GM23338 (cell line): ENCODE data around the gene RAPGEF5. TPM values are rescaled to one million over a fixed set of nuclear protein-coding genes. Genes with fewer than 3 reads are reported as not detected.

ENCODE experiments used
- ATAC-seq: fragments of 200-7000 bp; cut with Tn5 transposase; 3 replicates; pipeline ENCODE4 v1.9.1; 2020
- DNase-seq: peaks from one replicate; pipeline ENCODE4 v3.0.0-alpha.2; 2015; ENCODE audit warnings: low spot score
- H2AFZ ChIP-seq: fragments of 200-600 bp; sonication (generic); 2 replicates; pipeline ENCODE4 v1.8.0; 2016; ENCODE audit warnings: antibody characterized with exemption, mild to moderate bottlenecking, moderate library complexity
- H3F3A ChIP-seq: fragments of 200-600 bp; sonication (generic); replicated peaks from 2 replicates; pipeline ENCODE4 v1.8.0; 2017; ENCODE audit warnings: antibody characterized with exemption, mixed run types, low read depth
- H3K27ac ChIP-seq: fragments of 200-600 bp; sonication (generic); 2 replicates; pipeline ENCODE4 v1.6.1; 2016; ENCODE audit warnings: low read depth
- H3K27me3 ChIP-seq: fragments of 200-600 bp; sonication (generic); 2 replicates; pipeline ENCODE4 v1.8.0; 2016; ENCODE audit warnings: mild to moderate bottlenecking, mixed run types, moderate library complexity; ENCODE audit not compliant: insufficient read depth
- H3K36me3 ChIP-seq: fragments of 200-600 bp; sonication (generic); 2 replicates; pipeline ENCODE4 v1.8.0; 2016; ENCODE audit warnings: mild to moderate bottlenecking; ENCODE audit not compliant: insufficient read depth
- H3K4me1 ChIP-seq: fragments of 200-600 bp; sonication (generic); 2 replicates; pipeline ENCODE4 v1.8.0; 2016; ENCODE audit warnings: mild to moderate bottlenecking, moderate library complexity; ENCODE audit not compliant: insufficient read depth
- H3K4me2 ChIP-seq: fragments of 200-600 bp; sonication (generic); 2 replicates; pipeline ENCODE4 v1.7.1; 2017; ENCODE audit warnings: mixed run types
- H3K4me3 ChIP-seq: fragments of 200-600 bp; sonication (generic); 2 replicates; pipeline ENCODE4 v1.6.1; 2016; ENCODE audit warnings: mixed run types
- H3K79me2 ChIP-seq: fragments of 200-600 bp; sonication (generic); replicated peaks from 2 replicates; pipeline ENCODE4 v1.8.0; 2017; ENCODE audit warnings: mild to moderate bottlenecking; ENCODE audit not compliant: insufficient read depth
- H3K9me2 ChIP-seq: fragments of 200-600 bp; sonication (generic); 2 replicates; pipeline ENCODE4 v1.8.0; 2017; ENCODE audit not compliant: insufficient read depth
- H4K20me1 ChIP-seq: fragments of 200-600 bp; sonication (generic); replicated peaks from 2 replicates; pipeline ENCODE4 v1.8.0; 2017; ENCODE audit warnings: mild to moderate bottlenecking; ENCODE audit not compliant: insufficient read depth
- H3K27ac Mint-ChIP-seq: 2 replicates; pipeline ENCODE4 v1.8.0; 2020; ENCODE audit warnings: inconsistent platforms, mild to moderate bottlenecking, moderate library complexity, mixed read lengths
- H3K27me3 Mint-ChIP-seq: 3 replicates; pipeline ENCODE4 v1.8.0; 2022; ENCODE audit warnings: low read depth, mild to moderate bottlenecking, moderate library complexity, mixed read lengths, inconsistent platforms; ENCODE audit not compliant: insufficient read depth, poor library complexity
- H3K36me3 Mint-ChIP-seq: 3 replicates; pipeline ENCODE4 v1.8.0; 2021; ENCODE audit warnings: low read depth, mild to moderate bottlenecking, inconsistent platforms, moderate library complexity, mixed read lengths
- H3K4me1 Mint-ChIP-seq: 3 replicates; pipeline ENCODE4 v1.8.0; 2020; ENCODE audit warnings: mild to moderate bottlenecking, inconsistent platforms, mixed read lengths
- H3K4me3 Mint-ChIP-seq: 3 replicates; pipeline ENCODE4 v1.8.0; 2021; ENCODE audit warnings: moderate library complexity, mild to moderate bottlenecking, inconsistent platforms, mixed read lengths
- H3K9me3 Mint-ChIP-seq: 3 replicates; pipeline ENCODE4 v1.8.0; 2020; ENCODE audit warnings: moderate library complexity, mild to moderate bottlenecking, inconsistent platforms, mixed read lengths
- CREB1 ChIP-seq: fragments of 250-450 bp; sonication (Bioruptor Pico); IDR thresholded peaks from 2 replicates; pipeline ENCODE4 v1.5.0; 2020; ENCODE audit warnings: low read depth, mild to moderate bottlenecking, moderate library complexity
- EZH2 ChIP-seq: fragments of 200-600 bp; sonication (generic); IDR thresholded peaks from one replicate; pipeline ENCODE4 v1.8.0; 2017; ENCODE audit warnings: antibody characterized with exemption, mild to moderate bottlenecking, low read depth; ENCODE audit not compliant: unreplicated experiment
- EZH2phosphoT487 ChIP-seq: fragments of 200-600 bp; sonication (generic); IDR thresholded peaks from one replicate; pipeline ENCODE4 v1.8.1; 2018; ENCODE audit warnings: antibody characterized with exemption; ENCODE audit not compliant: unreplicated experiment
- JUNB ChIP-seq: IDR thresholded peaks from one replicate; pipeline ENCODE4 v1.6.1; 2016; ENCODE audit warnings: antibody characterized with exemption; ENCODE audit not compliant: unreplicated experiment
- NANOG ChIP-seq: IDR thresholded peaks from 2 replicates; pipeline ENCODE4 v1.6.1; 2016; ENCODE audit warnings: antibody characterized with exemption, borderline replicate concordance
- POLR2AphosphoS5 ChIP-seq: IDR thresholded peaks from 2 replicates; pipeline ENCODE4 v1.6.1; 2016; ENCODE audit warnings: antibody characterized with exemption, low read depth
- STAT1 ChIP-seq: IDR thresholded peaks from one replicate; pipeline ENCODE4 v1.6.1; 2016; ENCODE audit warnings: antibody characterized with exemption; ENCODE audit not compliant: unreplicated experiment
- ZNF114 ChIP-seq: fragments of 250-450 bp; sonication (Bioruptor Pico); IDR thresholded peaks from 2 replicates; pipeline ENCODE4 v1.5.0; 2020; ENCODE audit warnings: mild to moderate bottlenecking, moderate library complexity
- ZNF331 ChIP-seq: fragments of 250-450 bp; sonication (Bioruptor Pico); IDR thresholded peaks from 2 replicates; pipeline ENCODE4 v1.5.0; 2020; ENCODE audit warnings: low read depth, mild to moderate bottlenecking, moderate library complexity
- polyA plus RNA-seq: library from polyadenylated mRNA; unstranded; fragments of >200 nt; fragmentation: Nextera tagmentation; extraction: Ambion mirVana; gene quantifications from 2 replicates; pipeline ENCODE4 v1.2.1, GENCODE V29; 2016
- total RNA-seq: library from RNA; depleted of rRNA; stranded (reverse); fragments of >200 nt; shearing (Covaris generic); gene quantifications from 2 replicates; pipeline ENCODE4 v1.2.3, GENCODE V29; 2014
- TF ChIP-seq, protein P1 (sequence below): fragments of 250-450 bp; sonication (Bioruptor Pico); IDR thresholded peaks from 2 replicates; pipeline ENCODE4 v1.5.0; 2020; ENCODE audit warnings: mild to moderate bottlenecking, moderate library complexity
- TF ChIP-seq, protein P2 (sequence below): IDR thresholded peaks from one replicate; pipeline ENCODE4 v1.6.1; 2018; ENCODE audit warnings: antibody characterized with exemption; ENCODE audit not compliant: unreplicated experiment
- TF ChIP-seq, protein P3 (sequence below), 2 experiments: fragments of 200-600 bp in 1 of 2; sonication (generic) in 1 of 2; conservative IDR thresholded peaks; 2 replicates each; pipeline versions ENCODE4 v1.5.1 to v1.6.1; 2016 to 2017; ENCODE audit warnings: antibody characterized with exemption in 2 of 2, low read depth in 2 of 2, mild to moderate bottlenecking in 2 of 2, moderate library complexity in 1 of 2
- TF ChIP-seq, protein P4 (sequence below): IDR thresholded peaks from 2 replicates; pipeline ENCODE4 v1.6.1; 2016; ENCODE audit warnings: antibody characterized with exemption

RAPGEF5 gene
- total and polyA plus RNA-seq, 2 experiments from 2014 or later, result 6.3 to 13.1 TPM

DNA sequence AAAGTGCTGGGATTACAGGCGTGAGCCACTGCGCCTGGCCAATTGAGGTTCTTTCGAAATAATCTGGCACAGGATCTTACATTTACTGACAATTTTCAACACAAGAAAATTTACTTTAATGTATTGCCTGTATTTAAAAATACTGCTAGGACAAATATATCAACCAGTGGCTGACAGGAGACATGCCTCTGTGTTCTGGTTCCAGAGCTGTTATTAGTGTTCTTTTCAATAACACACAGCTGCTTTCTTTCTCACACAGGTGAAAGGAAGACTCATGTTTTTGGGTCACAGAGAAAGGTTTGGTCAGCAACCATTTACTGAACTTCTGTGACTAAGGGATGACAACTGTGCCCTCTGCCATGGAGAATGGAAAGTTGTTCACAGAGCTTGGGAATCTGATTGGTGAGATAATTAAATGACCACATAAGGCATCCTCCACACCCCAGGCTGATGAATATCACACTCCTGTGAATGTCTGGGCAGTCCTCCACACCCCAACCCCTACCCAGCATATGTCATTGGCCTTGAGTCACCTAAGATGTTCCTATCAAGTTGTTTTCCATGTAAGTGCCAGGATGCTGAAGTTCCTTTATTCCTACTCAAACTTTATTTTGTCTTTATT lies 180.1 kb downstream of the RAPGEF5 start:
- Mint-ChIP-seq H3K27me3 (peaks cover 7% of the 10 kb centered on the region), H3K4me3 (no peak overlapping the region), H3K4me1 (peaks cover 16% of the 10 kb centered on the region), H3K36me3 (peaks cover 26% of the 10 kb centered on the region), H3K9me3 (0 out of 3 replicates have a peak, but pooled peaks cover 4% of the 10 kb centered on the region), H3K27ac (no peak overlapping the region)
- Histone ChIP-seq H3K27me3 (no peaks in the 10 kb centered on the region), H3K79me2 (no peaks in the 10 kb centered on the region), H3K4me1 (0 out of 2 replicates have a peak, but pooled peaks cover 10% of the 10 kb centered on the region), H2AFZ (no peak overlapping the region), H3K4me3 (no peak overlapping the region), H3F3A (no peaks in the 10 kb centered on the region), H3K4me2 (no peak overlapping the region), H4K20me1 (no peaks in the 10 kb centered on the region), H3K9me2 (no peaks in the 10 kb centered on the region), H3K36me3 (no peaks in the 10 kb centered on the region), H3K27ac (no peak overlapping the region)
- DNase-seq (no peak), ATAC-seq (no peak)
- TF ChIP-seq CREB1 (CRISPR knock-in tag), result no peak
- TF ChIP-seq NANOG, result no peak
- no peak for TF ChIP-seq STAT1
- TF ChIP-seq EZH2phosphoT487, result no peak
- no peak for TF ChIP-seq POLR2AphosphoS5
- TF ChIP-seq EZH2, result no peak
- no peak for TF ChIP-seq ZNF114 (CRISPR knock-in tag)
- TF ChIP-seq, protein P1, sequence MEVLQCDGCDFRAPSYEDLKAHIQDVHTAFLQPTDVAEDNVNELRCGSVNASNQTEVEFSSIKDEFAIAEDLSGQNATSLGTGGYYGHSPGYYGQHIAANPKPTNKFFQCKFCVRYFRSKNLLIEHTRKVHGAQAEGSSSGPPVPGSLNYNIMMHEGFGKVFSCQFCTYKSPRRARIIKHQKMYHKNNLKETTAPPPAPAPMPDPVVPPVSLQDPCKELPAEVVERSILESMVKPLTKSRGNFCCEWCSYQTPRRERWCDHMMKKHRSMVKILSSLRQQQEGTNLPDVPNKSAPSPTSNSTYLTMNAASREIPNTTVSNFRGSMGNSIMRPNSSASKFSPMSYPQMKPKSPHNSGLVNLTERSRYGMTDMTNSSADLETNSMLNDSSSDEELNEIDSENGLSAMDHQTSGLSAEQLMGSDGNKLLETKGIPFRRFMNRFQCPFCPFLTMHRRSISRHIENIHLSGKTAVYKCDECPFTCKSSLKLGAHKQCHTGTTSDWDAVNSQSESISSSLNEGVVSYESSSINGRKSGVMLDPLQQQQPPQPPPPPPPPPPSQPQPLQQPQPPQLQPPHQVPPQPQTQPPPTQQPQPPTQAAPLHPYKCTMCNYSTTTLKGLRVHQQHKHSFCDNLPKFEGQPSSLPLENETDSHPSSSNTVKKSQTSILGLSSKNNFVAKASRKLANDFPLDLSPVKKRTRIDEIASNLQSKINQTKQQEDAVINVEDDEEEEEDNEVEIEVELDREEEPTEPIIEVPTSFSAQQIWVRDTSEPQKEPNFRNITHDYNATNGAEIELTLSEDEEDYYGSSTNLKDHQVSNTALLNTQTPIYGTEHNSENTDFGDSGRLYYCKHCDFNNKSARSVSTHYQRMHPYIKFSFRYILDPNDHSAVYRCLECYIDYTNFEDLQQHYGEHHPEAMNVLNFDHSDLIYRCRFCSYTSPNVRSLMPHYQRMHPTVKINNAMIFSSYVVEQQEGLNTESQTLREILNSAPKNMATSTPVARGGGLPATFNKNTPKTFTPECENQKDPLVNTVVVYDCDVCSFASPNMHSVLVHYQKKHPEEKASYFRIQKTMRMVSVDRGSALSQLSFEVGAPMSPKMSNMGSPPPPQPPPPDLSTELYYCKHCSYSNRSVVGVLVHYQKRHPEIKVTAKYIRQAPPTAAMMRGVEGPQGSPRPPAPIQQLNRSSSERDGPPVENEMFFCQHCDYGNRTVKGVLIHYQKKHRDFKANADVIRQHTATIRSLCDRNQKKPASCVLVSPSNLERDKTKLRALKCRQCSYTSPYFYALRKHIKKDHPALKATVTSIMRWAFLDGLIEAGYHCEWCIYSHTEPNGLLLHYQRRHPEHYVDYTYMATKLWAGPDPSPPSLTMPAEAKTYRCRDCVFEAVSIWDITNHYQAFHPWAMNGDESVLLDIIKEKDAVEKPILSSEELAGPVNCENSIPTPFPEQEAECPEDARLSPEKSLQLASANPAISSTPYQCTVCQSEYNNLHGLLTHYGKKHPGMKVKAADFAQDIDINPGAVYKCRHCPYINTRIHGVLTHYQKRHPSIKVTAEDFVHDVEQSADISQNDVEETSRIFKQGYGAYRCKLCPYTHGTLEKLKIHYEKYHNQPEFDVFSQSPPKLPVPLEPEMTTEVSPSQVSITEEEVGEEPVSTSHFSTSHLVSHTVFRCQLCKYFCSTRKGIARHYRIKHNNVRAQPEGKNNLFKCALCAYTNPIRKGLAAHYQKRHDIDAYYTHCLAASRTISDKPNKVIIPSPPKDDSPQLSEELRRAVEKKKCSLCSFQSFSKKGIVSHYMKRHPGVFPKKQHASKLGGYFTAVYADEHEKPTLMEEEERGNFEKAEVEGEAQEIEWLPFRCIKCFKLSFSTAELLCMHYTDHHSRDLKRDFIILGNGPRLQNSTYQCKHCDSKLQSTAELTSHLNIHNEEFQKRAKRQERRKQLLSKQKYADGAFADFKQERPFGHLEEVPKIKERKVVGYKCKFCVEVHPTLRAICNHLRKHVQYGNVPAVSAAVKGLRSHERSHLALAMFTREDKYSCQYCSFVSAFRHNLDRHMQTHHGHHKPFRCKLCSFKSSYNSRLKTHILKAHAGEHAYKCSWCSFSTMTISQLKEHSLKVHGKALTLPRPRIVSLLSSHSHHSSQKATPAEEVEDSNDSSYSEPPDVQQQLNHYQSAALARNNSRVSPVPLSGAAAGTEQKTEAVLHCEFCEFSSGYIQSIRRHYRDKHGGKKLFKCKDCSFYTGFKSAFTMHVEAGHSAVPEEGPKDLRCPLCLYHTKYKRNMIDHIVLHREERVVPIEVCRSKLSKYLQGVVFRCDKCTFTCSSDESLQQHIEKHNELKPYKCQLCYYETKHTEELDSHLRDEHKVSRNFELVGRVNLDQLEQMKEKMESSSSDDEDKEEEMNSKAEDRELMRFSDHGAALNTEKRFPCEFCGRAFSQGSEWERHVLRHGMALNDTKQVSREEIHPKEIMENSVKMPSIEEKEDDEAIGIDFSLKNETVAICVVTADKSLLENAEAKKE (CRISPR knock-in tag), result no peak
- TF ChIP-seq JUNB, result no peak
- TF ChIP-seq, protein P2, sequence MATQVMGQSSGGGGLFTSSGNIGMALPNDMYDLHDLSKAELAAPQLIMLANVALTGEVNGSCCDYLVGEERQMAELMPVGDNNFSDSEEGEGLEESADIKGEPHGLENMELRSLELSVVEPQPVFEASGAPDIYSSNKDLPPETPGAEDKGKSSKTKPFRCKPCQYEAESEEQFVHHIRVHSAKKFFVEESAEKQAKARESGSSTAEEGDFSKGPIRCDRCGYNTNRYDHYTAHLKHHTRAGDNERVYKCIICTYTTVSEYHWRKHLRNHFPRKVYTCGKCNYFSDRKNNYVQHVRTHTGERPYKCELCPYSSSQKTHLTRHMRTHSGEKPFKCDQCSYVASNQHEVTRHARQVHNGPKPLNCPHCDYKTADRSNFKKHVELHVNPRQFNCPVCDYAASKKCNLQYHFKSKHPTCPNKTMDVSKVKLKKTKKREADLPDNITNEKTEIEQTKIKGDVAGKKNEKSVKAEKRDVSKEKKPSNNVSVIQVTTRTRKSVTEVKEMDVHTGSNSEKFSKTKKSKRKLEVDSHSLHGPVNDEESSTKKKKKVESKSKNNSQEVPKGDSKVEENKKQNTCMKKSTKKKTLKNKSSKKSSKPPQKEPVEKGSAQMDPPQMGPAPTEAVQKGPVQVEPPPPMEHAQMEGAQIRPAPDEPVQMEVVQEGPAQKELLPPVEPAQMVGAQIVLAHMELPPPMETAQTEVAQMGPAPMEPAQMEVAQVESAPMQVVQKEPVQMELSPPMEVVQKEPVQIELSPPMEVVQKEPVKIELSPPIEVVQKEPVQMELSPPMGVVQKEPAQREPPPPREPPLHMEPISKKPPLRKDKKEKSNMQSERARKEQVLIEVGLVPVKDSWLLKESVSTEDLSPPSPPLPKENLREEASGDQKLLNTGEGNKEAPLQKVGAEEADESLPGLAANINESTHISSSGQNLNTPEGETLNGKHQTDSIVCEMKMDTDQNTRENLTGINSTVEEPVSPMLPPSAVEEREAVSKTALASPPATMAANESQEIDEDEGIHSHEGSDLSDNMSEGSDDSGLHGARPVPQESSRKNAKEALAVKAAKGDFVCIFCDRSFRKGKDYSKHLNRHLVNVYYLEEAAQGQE, result no peak
- TF ChIP-seq, protein P3, sequence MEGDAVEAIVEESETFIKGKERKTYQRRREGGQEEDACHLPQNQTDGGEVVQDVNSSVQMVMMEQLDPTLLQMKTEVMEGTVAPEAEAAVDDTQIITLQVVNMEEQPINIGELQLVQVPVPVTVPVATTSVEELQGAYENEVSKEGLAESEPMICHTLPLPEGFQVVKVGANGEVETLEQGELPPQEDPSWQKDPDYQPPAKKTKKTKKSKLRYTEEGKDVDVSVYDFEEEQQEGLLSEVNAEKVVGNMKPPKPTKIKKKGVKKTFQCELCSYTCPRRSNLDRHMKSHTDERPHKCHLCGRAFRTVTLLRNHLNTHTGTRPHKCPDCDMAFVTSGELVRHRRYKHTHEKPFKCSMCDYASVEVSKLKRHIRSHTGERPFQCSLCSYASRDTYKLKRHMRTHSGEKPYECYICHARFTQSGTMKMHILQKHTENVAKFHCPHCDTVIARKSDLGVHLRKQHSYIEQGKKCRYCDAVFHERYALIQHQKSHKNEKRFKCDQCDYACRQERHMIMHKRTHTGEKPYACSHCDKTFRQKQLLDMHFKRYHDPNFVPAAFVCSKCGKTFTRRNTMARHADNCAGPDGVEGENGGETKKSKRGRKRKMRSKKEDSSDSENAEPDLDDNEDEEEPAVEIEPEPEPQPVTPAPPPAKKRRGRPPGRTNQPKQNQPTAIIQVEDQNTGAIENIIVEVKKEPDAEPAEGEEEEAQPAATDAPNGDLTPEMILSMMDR (conservative IDR thresholded peaks at IDR 0.05; ENCODE audit: low read depth in 2 of 2), result no peak
- TF ChIP-seq, protein P4, sequence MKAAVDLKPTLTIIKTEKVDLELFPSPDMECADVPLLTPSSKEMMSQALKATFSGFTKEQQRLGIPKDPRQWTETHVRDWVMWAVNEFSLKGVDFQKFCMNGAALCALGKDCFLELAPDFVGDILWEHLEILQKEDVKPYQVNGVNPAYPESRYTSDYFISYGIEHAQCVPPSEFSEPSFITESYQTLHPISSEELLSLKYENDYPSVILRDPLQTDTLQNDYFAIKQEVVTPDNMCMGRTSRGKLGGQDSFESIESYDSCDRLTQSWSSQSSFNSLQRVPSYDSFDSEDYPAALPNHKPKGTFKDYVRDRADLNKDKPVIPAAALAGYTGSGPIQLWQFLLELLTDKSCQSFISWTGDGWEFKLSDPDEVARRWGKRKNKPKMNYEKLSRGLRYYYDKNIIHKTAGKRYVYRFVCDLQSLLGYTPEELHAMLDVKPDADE, result no peak
- TF ChIP-seq ZNF331, result no peak
